Stimulated activated CD8-positive, alpha-beta memory T cell treated with anti-CD3 and anti-CD28 coated beads, Interleukin-4, amount 100 ng/mL, for 24 hours (primary cell): ENCODE measurements around the gene HIPK2.
"Not testable (repeated sequence)": the region's sequence is repeated elsewhere in the genome, so short reads cannot be mapped to it uniquely, and the experiment has no call there.

Source experiments
- DNase-seq: peaks from one replicate; pipeline ENCODE4 v3.0.0-alpha.2; 2020; ENCODE audit warnings: low read depth

Gene HIPK2

GRCh38 chr7:139566736-139567646 lies 210.8 kb downstream of the HIPK2 start:
- no peak for DNase-seq

- no peak for DNase-seq
Observed at GRCh38 chr7:139566075-139566474, 211.7 kb downstream of the HIPK2 start.

- no peak for DNase-seq
Observed at GRCh38 chr7:139563856-139564255, 213.9 kb downstream of the HIPK2 start.

- DNase-seq: no peak
Observed at GRCh38 chr7:139562961-139563565, 214.7 kb downstream of the HIPK2 start.

GRCh38 chr7:139562491-139562890 lies 215.3 kb downstream of the HIPK2 start:
- DNase-seq: no peak

- no peak for DNase-seq
Observed at GRCh38 chr7:139560678-139561077, 217.1 kb downstream of the HIPK2 start.

- DNase-seq: no peak
Observed at GRCh38 chr7:139560199-139560598, 217.6 kb downstream of the HIPK2 start.

GRCh38 chr7:139559364-139560105 lies 218.3 kb downstream of the HIPK2 start:
- no peak for DNase-seq

GRCh38 chr7:139557857-139558581 lies 219.8 kb downstream of the HIPK2 start:
- no peak for DNase-seq

- DNase-seq: not testable (repeated sequence)
Observed at GRCh38 chr7:139553991-139554700, 223.7 kb downstream of the HIPK2 start.

GRCh38 chr7:139548302-139549028 lies 229.3 kb downstream of the HIPK2 start:
- no peak for DNase-seq

GRCh38 chr7:139544645-139545044 lies 233.2 kb downstream of the HIPK2 start:
- no peak for DNase-seq

GRCh38 chr7:139543801-139544603 lies 233.8 kb downstream of the HIPK2 start:
- no peak for DNase-seq

- DNase-seq: no peak
Observed at GRCh38 chr7:139542308-139543151, 235.3 kb downstream of the HIPK2 start.

GRCh38 chr7:139541600-139542307 lies 236.0 kb downstream of the HIPK2 start:
- no peak for DNase-seq

- no peak for DNase-seq
Observed at GRCh38 chr7:139540203-139540602, 237.6 kb downstream of the HIPK2 start.

GRCh38 chr7:139538881-139539635 lies 238.7 kb downstream of the HIPK2 start:
- no peak for DNase-seq
